ENCODE data around the gene LIN7A.

The LIN7A gene

GRCh38 chr12:80781313-80781712 is 156.4 kb downstream of the LIN7A start:
- Histone ChIP-seq H3K4me3 (ENCODE audit: low read depth in 1 of 2, low read length in 2 of 2) (no peak overlapping the region), H2AFZ (ENCODE audit: low read depth, low read length) (no peak overlapping the region), H3K9me3 (ENCODE audit: insufficient read depth, low read length, severe bottlenecking) (no peaks in the 10 kb centered on the region), H4K20me1 (ENCODE audit: insufficient read depth, low read length) (no peaks in the 10 kb centered on the region), H3K27ac (ENCODE audit: low read length) (no peak overlapping the region), H3K9ac (ENCODE audit: low read depth, low read length) (no peak overlapping the region), H3K4me2 (ENCODE audit: insufficient read depth, low read length) (no peak overlapping the region), H3K79me2 (ENCODE audit: insufficient read depth, low read length) (no peaks in the 10 kb centered on the region), H3K27me3 (ENCODE audit: insufficient read depth, low read length, poor library complexity) (no peaks in the 10 kb centered on the region), H3K4me1 (ENCODE audit: insufficient read depth, low read length) (peaks cover 15% of the 10 kb centered on the region), H3K36me3 (ENCODE audit: insufficient read depth, low read length) (no peaks in the 10 kb centered on the region)
- DNase-seq, result no peak
- no peak for ATAC-seq (ENCODE audit: insufficient read depth, low read depth)
- no peak for TF ChIP-seq CTCF (IDR thresholded peaks at IDR 0.05; ENCODE audit: borderline replicate concordance, extremely low read depth, low read length, poor library complexity, severe bottlenecking)
- no peak for TF ChIP-seq EZH2 (IDR thresholded peaks at IDR 0.05; ENCODE audit: borderline replicate concordance, low read depth, low read length, severe bottlenecking)

- Histone ChIP-seq H3K27me3 (ENCODE audit: insufficient read depth, low read length, poor library complexity) (no peaks in the 10 kb centered on the region), H2AFZ (ENCODE audit: low read depth, low read length) (no peak overlapping the region), H3K9ac (ENCODE audit: low read depth, low read length) (no peak overlapping the region), H3K9me3 (ENCODE audit: insufficient read depth, low read length, severe bottlenecking) (no peaks in the 10 kb centered on the region), H3K4me3 (ENCODE audit: low read depth in 1 of 2, low read length in 2 of 2) (no peak overlapping the region), H3K27ac (ENCODE audit: low read length) (no peak overlapping the region), H3K36me3 (ENCODE audit: insufficient read depth, low read length) (no peaks in the 10 kb centered on the region), H3K4me2 (ENCODE audit: insufficient read depth, low read length) (no peak overlapping the region), H3K4me1 (ENCODE audit: insufficient read depth, low read length) (peaks cover 15% of the 10 kb centered on the region), H4K20me1 (ENCODE audit: insufficient read depth, low read length) (no peaks in the 10 kb centered on the region), H3K79me2 (ENCODE audit: insufficient read depth, low read length) (no peaks in the 10 kb centered on the region)
- ATAC-seq (ENCODE audit: insufficient read depth, low read depth), result no peak
- TF ChIP-seq EZH2 (IDR thresholded peaks at IDR 0.05; ENCODE audit: borderline replicate concordance, low read depth, low read length, severe bottlenecking) (no peak), CTCF (IDR thresholded peaks at IDR 0.05; ENCODE audit: borderline replicate concordance, extremely low read depth, low read length, poor library complexity, severe bottlenecking) (no peak)
- no peak for DNase-seq
Observed at GRCh38 chr12:80780746-80781145, 157.0 kb downstream of the LIN7A start.

- peaks cover 15% of the 10 kb centered on the region for H3K4me1 ChIP-seq (ENCODE audit: insufficient read depth, low read length)
- H3K4me3 ChIP-seq (ENCODE audit: low read depth in 1 of 2, low read length in 2 of 2), result no peak overlapping the region
- TF ChIP-seq CTCF (IDR thresholded peaks at IDR 0.05; ENCODE audit: borderline replicate concordance, extremely low read depth, low read length, poor library complexity, severe bottlenecking) (no peak), EZH2 (IDR thresholded peaks at IDR 0.05; ENCODE audit: borderline replicate concordance, low read depth, low read length, severe bottlenecking) (no peak)
- no peaks in the 10 kb centered on the region for H4K20me1 ChIP-seq (ENCODE audit: insufficient read depth, low read length)
- ATAC-seq (ENCODE audit: insufficient read depth, low read depth) (peak; percentile 72), DNase-seq (peak; percentile 35)
- H3K36me3 ChIP-seq (ENCODE audit: insufficient read depth, low read length), result no peaks in the 10 kb centered on the region
- no peaks in the 10 kb centered on the region for H3K27me3 ChIP-seq (ENCODE audit: insufficient read depth, low read length, poor library complexity)
- H3K79me2 ChIP-seq (ENCODE audit: insufficient read depth, low read length), result no peaks in the 10 kb centered on the region
- no peaks in the 10 kb centered on the region for H3K9me3 ChIP-seq (ENCODE audit: insufficient read depth, low read length, severe bottlenecking)
- 0 out of 2 replicates have a peak overlapping the region, but pooled peaks have one; percentile 38 for H2AFZ ChIP-seq (ENCODE audit: low read depth, low read length)
- no peak overlapping the region for H3K9ac ChIP-seq (ENCODE audit: low read depth, low read length)
- no peak overlapping the region; the same call in 1 of the 2 replicates for H3K27ac ChIP-seq (ENCODE audit: low read length)
- H3K4me2 ChIP-seq (ENCODE audit: insufficient read depth, low read length), result no peak overlapping the region
Observed at GRCh38 chr12:80778005-80778541, 159.7 kb downstream of the LIN7A start.
